Stimulated activated CD8-positive, alpha-beta memory T cell treated with anti-CD3 and anti-CD28 coated beads, Interleukin-2, amount 100 ng/mL, for 1 hour (primary cell): ENCODE results near the gene PDK2.

ENCODE experiments used
- DNase-seq, 2 donors: peaks; one replicate each; pipeline ENCODE4 v3.0.0-alpha.2; 2020; ENCODE audit warnings: low read depth in 2 of 2

PDK2 gene

GRCh38 chr17:50078430-50078829 lies 16.7 kb upstream of the PDK2 start:
- no peak for DNase-seq

GRCh38 chr17:50079334-50080095 lies 15.6 kb upstream of the PDK2 start:
- DNase-seq, result no peak

GRCh38 chr17:50080096-50080480 lies 15.1 kb upstream of the PDK2 start:
- DNase-seq, result no peak

GRCh38 chr17:50080827-50081226 lies 14.3 kb upstream of the PDK2 start:
- DNase-seq, result no peak

GRCh38 chr17:50081757-50082156 lies 13.4 kb upstream of the PDK2 start:
- no peak for DNase-seq

- peak; percentile 40 to 59 for DNase-seq
Observed at GRCh38 chr17:50087246-50087911, 7.8 kb upstream of the PDK2 start.

- DNase-seq, result no peak
Observed at GRCh38 chr17:50087912-50088405, 7.2 kb upstream of the PDK2 start.

GRCh38 chr17:50088952-50089825 lies 6.0 kb upstream of the PDK2 start:
- DNase-seq, result no peak

- no peak for DNase-seq
Observed at GRCh38 chr17:50090071-50090470, 5.1 kb upstream of the PDK2 start.

- DNase-seq, result no peak
Observed at GRCh38 chr17:50090971-50091917, 3.9 kb upstream of the PDK2 start.

- no peak for DNase-seq
Observed at GRCh38 chr17:50091918-50092285, 3.2 kb upstream of the PDK2 start.

- DNase-seq, result no peak
Observed at GRCh38 chr17:50093246-50093645, 1.9 kb upstream of the PDK2 start.

GRCh38 chr17:50093807-50094206 lies 1.3 kb upstream of the PDK2 start:
- no peak for DNase-seq

- peak; percentile 83 for DNase-seq
Observed at GRCh38 chr17:50094243-50094752, 853 bp upstream of the PDK2 start.

GRCh38 chr17:50095626-50096037 lies 481 bp downstream of the PDK2 start:
- no peak for DNase-seq

GRCh38 chr17:50096092-50096491 lies 941 bp downstream of the PDK2 start:
- no peak for DNase-seq

- DNase-seq, result no peak
Observed at GRCh38 chr17:50096758-50097157, 1.6 kb downstream of the PDK2 start.

- DNase-seq, result no peak
Observed at GRCh38 chr17:50097455-50097854, 2.3 kb downstream of the PDK2 start.

- DNase-seq, result no peak
Observed at GRCh38 chr17:50097926-50098325, 2.8 kb downstream of the PDK2 start.

GRCh38 chr17:50098583-50098982 lies 3.4 kb downstream of the PDK2 start:
- no peak for DNase-seq

GRCh38 chr17:50099003-50099402 lies 3.9 kb downstream of the PDK2 start:
- DNase-seq, result no peak
